Measurements from ENCODE around the gene MICAL2.

The MICAL2 gene

DNA sequence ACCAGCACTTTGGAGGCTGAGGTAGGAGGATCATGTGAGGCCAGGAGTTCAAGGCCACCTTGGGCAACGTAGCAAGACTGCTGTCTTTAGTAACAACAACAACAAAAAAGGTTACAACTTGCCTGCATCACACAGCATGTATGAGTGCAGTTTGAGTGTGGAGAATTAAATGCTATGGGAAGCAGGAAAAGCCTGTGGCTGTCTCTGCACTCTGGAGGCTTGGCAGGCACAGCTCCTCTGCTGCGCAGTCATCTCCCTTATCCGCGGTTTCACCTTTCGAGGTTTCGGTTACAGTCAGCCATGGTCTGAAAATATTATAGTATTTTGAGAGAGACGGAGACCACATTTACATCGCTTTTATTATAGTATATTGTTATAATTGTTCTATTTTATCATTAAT, 2.9 kb downstream of the MICAL2 start:
- FAIRE-seq (no peak), DNase-seq (ENCODE audit: insufficient read length, low spot score) (no peak)

DNA sequence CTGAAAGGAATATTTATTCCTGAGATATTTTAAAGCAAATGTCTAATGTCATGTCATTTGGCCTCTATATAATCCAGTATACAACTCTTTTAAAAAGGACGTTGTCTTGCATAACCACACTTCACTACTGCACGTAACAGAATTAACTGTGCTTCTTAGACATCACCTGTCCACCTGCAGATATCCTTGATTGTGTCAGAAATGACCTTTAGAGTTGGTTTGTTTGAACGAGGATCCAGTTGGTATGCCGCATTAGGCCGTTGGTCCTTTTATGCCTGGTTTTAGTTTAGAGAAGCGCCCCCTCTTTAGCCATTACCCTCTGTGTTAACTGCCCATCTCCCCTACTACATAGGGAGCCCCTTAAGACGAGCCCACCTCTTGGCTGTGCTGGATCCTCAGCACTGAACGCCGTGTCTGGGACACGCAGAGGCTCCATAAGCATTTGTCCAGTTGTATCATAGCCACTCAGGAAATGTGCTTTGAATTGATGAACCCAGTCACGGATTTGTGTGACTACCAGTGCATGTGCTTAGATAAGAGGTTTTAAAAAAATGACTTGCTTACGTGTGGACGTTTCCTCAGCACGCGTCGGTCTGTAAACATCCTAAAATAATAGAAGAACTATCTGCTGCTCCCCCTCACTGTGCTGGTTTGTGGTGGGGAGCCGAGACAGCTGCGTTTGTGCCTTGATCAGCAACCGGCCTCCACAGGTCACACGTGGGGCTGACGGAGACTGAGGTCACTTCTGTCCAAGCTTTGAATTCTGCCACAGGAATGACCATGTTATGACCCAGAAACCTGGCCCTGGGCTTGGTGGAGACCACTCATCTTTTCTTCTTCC, 4.0 kb downstream of the MICAL2 start:
- DNase-seq (ENCODE audit: insufficient read length, low spot score) (no peak), FAIRE-seq (no peak)

- no peak for FAIRE-seq
- no peak for DNase-seq (ENCODE audit: insufficient read length, low spot score)
These were observed 6.1 kb downstream of the MICAL2 start for GRCh38 chr11:12116425-12117032.

DNA sequence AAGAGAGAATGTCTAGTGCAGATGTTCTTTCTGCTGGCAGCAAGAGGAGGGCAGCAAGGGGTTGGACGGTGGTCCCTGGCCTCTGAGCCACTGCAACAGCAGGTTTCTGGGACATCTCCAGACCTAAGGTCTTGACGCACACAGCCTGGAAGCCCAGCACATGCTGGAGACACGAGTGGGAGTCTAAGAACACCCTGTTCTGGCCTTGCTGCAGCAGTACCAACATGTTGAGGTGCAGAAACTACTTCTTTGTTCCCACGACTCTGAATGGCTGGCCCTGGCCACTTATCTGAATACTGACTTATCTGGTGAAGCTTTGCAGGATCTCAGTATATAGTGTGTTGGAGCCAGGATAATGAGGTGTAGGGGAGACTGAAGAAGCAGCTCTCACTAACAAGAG, 6.8 kb downstream of the MICAL2 start:
- DNase-seq (ENCODE audit: insufficient read length, low spot score) (no peak), FAIRE-seq (no peak)

- DNase-seq (ENCODE audit: insufficient read length, low spot score): no peak
- no peak for FAIRE-seq
These were observed 7.2 kb downstream of the MICAL2 start for GRCh38 chr11:12117611-12118010.

GRCh38 chr11:12118949-12119348, 8.6 kb downstream of the MICAL2 start:
- DNase-seq (ENCODE audit: insufficient read length, low spot score): no peak

DNA sequence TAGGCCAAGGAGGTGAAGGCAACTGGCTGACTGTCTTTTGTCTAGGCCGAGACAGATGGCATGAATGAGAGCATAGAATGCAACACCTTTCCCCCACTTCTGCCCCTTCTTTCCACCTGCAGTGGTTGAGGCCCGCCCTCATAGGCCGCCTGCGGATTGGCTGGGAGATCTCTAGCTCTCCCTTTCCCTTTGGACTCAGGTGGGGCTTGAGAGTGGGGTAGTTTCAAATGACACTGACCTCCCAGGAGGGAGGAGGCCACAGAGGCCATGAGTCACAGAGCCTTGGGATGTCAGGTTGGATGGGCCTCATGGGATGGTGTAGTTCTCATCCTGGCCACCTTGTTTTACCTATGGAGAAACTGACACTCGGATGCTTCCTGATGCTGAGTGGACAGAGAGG, 9.1 kb downstream of the MICAL2 start:
- DNase-seq (ENCODE audit: insufficient read length, low spot score): no peak

More at GRCh38 chr11:12118949-12119348, 8.6 kb downstream of the MICAL2 start:
- FAIRE-seq: no peak

GRCh38 chr11:12120031-12121008, 9.9 kb downstream of the MICAL2 start:
- FAIRE-seq: no peak
- DNase-seq (ENCODE audit: insufficient read length, low spot score): peak; percentile 53

More for the DNA sequence above, 9.1 kb downstream of the MICAL2 start:
- no peak for FAIRE-seq

DNA sequence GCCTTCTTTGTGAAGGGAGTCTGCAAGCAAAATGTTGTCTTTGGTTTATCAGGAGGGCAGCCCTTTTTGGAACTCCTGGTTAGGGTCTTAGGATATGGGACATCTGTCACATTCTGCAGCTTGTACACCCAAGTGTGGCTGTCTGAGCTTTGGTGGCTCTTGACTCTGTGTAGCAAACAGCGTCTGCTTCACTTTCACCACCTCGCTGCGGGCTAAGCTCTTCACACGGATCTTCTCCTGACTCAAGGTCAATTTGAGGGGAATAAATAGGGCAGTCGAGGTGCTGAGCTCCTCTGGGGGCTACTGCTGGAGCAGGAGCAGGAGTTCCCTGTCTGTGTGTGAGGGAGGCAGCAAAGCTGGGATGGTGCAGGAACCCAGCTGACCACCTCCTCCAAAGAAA, 10.6 kb downstream of the MICAL2 start:
- DNase-seq (ENCODE audit: insufficient read length, low spot score) (no peak), FAIRE-seq (no peak)

GRCh38 chr11:12121517-12121916, 11.1 kb downstream of the MICAL2 start:
- DNase-seq (ENCODE audit: insufficient read length, low spot score) (no peak), FAIRE-seq (no peak)

DNA sequence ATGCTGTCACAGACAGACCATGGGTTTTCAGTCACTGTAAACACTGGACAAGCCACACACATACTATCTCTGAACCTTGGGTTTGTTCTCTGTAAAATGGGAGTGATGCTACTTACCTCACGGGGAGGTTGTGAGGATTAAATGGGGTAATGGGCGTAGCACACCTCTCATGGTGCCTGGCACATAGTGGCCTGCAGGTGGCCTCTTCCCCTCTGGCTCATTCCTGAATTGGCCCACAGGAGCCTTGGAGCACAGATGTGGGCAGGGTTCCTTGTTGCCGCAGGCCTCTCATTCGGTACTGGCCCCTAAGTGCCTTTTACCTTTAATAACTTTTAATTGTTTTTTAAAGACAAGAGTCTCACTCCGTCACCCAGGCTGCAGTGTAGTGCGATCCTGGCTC, 11.7 kb downstream of the MICAL2 start:
- DNase-seq (ENCODE audit: insufficient read length, low spot score) (no peak), FAIRE-seq (no peak)

DNA sequence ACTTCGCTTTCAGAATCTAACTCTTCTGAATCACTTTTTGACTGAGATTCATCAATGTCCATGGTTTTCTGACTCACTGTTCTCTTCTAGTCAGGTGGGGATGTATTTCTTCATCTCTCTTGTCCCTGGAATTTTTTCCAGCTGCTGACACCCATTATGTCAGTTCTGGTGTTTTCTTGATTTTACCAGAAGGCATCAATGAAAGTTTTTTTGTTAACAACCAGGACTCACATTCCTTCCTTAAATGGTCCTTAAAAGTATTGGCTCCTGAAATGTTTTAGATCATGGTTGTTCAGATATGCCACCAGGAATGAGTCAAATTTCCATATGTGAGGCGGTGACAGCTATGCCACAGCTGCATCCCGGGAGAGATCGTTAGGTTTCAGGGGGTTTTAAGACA, 12.9 kb downstream of the MICAL2 start:
- DNase-seq (ENCODE audit: insufficient read length, low spot score) (no peak), FAIRE-seq (no peak)

- DNase-seq (ENCODE audit: insufficient read length, low spot score) (no peak), FAIRE-seq (no peak)
These were observed 13.4 kb downstream of the MICAL2 start for GRCh38 chr11:12123799-12124198.

DNA sequence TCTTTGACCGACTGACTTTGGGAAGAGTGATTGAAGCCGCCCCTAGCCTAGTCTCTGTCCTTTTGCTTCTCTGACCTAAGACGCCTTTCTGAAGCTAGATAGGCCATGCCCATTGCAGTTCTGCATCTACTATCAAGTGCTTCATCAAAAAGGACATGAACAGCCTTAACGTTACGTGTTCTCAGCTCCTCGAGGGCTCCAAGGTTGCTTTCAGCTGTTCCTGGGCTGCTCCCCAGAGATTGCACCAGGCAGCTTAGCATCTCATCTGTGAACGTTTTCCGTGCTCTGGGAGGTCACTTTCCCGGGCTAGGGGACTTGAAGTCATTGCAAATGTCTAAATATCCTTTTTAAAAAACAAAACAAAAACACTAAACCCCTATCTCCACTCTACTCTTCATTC, 13.9 kb downstream of the MICAL2 start:
- FAIRE-seq (no peak), DNase-seq (ENCODE audit: insufficient read length, low spot score) (no peak)

DNA sequence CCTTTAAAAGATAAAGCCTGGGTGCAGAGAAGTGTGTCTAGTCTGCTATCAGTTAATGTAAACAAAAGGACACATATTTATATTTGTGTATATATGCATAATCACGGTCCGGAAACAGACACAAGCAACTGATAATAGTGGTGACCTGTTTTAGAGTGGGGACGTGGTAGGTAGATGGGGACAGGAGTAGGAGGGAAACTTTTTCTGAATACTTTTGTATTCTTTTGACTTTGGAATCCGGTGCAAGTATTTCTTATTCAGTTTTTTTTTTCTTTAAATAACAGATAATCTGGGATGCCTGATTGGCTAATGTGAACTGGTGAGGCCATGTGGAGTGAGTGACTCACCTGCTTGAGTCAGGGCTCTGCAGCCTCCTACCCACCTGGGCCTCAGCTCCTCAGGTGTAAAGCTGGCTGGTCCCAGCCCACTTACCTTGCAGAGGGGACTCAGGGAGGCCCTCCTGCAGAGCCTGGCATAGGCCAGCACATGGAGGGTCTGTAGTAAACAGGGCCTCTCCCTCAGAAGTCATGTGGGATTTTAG, 15.3 kb downstream of the MICAL2 start:
- FAIRE-seq (no peak), DNase-seq (ENCODE audit: insufficient read length, low spot score) (no peak)

GRCh38 chr11:12126344-12127019, 16.1 kb downstream of the MICAL2 start:
- DNase-seq (ENCODE audit: insufficient read length, low spot score) (no peak), FAIRE-seq (no peak)

DNA sequence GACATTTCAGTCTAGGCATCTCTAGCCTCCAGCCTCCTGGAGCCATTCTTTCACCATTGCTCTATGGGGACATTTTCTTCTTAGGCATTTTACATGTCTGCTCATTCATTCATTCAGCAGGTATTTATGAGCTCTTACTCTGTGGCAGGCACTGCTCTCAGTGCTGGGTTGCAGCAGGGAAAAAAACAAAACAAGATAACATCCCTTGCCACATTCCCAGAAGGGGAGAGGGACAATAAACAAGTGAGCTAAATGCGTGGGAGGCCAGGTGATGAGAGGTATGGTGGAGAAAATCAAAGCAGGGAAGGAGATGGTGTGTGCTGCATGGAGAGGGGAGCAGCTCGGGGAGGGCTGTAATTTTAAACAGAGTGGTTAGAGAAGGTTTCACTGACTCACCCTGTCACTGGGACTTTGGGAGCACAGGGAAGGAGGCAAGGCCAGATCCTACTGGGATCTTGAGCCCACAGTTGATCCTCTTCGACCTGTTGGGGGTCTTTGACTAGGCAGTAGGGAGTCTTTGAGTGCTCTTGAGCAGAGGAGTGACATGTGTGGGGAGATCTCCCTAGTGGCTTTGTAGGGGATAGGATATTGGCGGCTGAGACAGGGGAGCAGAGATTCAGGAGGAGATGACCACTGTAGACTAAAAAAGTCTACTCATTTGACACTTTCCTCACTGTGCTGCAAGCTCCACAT, 17.0 kb downstream of the MICAL2 start:
- FAIRE-seq: no peak
- no peak for DNase-seq (ENCODE audit: insufficient read length, low spot score)

GRCh38 chr11:12128301-12128751, 17.9 kb downstream of the MICAL2 start:
- FAIRE-seq (no peak), DNase-seq (ENCODE audit: insufficient read length, low spot score) (no peak)

GRCh38 chr11:12129227-12129626, 18.8 kb downstream of the MICAL2 start:
- FAIRE-seq (no peak), DNase-seq (ENCODE audit: insufficient read length, low spot score) (no peak)

Data from HTR-8/SVneo (cell line).